NCI-H128 (cell line): ENCODE data around the gene RBPJ.

Experiments used
- DNase-seq: peaks from one replicate; lab custom pipeline; 2025; ENCODE audit not compliant: unreplicated experiment; lab: John Stamatoyannopoulos, UW

RBPJ gene

DNA sequence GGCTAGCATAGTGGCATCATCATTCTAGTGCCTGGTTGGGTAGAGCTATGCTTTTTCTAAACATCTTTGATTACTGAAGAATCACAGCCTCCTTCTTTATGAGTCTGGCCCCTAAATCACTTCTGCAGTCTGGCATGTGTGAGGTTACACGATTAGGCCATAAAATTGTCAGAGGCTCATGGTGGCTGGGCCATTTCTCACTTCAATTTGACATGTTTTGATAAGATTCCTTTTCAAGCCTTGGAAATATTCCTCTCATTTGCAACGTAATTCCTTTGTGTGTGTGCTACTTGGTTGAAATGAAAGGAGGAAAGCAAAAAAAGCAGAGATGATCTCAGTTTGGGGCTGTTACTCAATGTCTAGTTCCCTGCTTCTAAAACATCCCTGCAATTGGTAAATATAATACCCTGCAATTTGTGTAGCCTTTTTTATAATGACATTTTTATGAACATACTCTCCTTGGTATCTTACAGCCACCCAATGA, 163.3 kb downstream of the RBPJ start:
- no peak for DNase-seq

DNA sequence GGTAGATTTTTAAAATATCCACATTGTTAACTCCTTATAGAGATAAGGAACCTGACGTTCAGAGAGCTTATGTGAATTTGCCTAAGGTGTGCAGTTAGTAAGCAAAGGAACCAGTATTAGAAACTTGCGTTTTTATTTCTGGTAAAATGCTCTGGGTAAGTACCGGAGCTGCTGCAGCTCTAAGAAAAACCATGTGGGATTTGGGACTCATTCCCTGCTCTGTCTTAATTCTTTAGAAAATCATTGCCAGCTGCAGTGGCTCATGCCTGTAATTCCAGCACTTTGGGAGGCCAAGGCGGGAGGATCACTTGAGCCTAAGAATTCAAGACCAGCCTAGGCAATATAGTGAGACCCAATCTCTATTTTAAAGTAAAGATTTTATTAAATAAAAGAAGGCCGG, 163.7 kb downstream of the RBPJ start:
- no peak for DNase-seq
